Measurements from ENCODE around the gene GLIS2.

DNA sequence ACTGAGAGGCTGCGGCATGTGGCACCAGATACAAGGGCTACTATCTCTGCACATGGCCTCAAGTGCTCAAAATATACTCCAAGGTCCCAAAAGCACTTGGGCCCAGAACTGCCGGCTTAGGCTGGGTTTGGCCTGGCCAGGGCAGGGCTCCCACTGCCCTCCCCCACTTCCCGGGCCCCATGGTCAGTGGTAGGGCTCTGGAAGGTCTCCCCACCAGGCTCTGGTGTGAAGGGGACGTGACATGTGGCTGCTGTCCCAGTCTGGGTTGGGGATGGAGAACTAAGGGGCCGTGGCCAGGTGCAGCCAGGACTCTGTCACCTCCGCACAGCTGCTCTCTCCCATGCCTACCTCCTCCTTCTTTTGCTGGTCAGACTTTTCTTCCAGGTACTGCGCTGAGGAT lies 41.0 kb downstream of the GLIS2 start:
- TF ChIP-seq, protein P1, sequence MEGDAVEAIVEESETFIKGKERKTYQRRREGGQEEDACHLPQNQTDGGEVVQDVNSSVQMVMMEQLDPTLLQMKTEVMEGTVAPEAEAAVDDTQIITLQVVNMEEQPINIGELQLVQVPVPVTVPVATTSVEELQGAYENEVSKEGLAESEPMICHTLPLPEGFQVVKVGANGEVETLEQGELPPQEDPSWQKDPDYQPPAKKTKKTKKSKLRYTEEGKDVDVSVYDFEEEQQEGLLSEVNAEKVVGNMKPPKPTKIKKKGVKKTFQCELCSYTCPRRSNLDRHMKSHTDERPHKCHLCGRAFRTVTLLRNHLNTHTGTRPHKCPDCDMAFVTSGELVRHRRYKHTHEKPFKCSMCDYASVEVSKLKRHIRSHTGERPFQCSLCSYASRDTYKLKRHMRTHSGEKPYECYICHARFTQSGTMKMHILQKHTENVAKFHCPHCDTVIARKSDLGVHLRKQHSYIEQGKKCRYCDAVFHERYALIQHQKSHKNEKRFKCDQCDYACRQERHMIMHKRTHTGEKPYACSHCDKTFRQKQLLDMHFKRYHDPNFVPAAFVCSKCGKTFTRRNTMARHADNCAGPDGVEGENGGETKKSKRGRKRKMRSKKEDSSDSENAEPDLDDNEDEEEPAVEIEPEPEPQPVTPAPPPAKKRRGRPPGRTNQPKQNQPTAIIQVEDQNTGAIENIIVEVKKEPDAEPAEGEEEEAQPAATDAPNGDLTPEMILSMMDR (IDR thresholded peaks at IDR 0.05): no peak
- no peak for TF ChIP-seq ZFX (IDR thresholded peaks at IDR 0.05; ENCODE audit: borderline replicate concordance)

Data from 22Rv1 (cell line).